Measurements from ENCODE around the gene NAA10. TPM values are rescaled to one million over a fixed set of nuclear protein-coding genes. Genes with fewer than 3 reads are reported as not detected.

The NAA10 gene
- total and polyA plus RNA-seq, 2 experiments from 2014 or later: 83.5 to 118 TPM

DNA sequence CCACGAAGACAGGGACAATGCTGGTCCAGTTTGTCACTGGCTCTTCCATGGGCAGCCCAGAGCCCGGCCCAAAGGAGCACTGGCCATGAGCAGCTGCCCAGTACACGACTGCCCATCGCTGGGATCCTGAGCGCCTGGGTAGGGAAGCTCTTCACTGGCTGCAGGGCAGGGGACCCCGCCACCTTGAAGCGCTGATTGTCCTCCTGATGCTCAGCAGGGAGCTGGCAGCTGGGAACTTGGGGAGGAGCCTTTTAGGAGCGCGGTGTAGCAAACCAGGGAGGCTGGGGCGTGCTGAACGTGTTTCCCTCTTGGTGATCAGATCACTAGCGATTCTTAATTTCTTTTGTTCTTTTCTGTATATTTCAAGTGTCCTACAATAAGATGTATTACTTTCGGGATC, 50.7 kb downstream of the NAA10 start:
- Histone ChIP-seq H3K4me2 (no peak overlapping the region), H3K27me3 (peaks cover 29% of the 10 kb centered on the region)

DNA sequence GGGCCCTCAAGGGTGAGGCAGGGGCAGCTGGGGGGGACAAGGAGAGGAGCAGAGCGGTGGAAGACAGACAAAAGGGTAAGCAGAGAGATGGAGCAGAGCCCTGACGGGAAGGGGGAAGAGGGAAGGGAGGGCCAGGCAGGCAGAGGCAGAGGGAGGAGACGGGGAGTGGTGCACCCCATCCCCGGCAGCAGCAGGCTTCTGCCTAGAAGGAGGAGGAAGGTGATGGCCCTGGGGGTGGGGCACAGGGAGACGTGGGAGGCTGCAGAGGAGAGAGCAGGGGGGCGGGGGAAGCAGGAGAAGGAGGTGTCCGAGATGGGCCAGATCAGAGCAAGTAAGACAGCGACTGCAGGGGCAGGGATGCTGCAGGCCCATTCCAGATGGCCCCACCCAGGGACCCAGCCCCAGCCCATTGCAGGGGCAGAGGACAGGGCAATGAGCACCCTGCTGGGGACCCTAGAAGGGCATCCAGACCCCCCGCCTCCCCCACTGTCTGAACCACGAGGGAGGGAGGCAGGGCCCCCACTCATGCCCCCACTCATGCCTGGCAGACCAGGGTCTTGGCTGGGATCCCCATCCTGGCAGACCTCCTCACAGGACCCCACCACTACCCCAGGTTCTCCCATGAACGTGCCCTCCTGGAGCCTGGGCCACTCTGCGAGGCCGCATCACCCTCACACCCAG, 51.5 kb downstream of the NAA10 start:
- Histone ChIP-seq H3K9me2 (replicated peaks; ENCODE audit: insufficient read depth) (no peaks in the 10 kb centered on the region), H2AFZ (no peak overlapping the region), H4K20me1 (ENCODE audit: insufficient read depth, poor library complexity, severe bottlenecking) (no peaks in the 10 kb centered on the region), H3K4me2 (no peak overlapping the region), H3K27ac (no peak overlapping the region), H3K36me3 (replicated peaks; ENCODE audit: insufficient read depth, low read depth) (no peaks in the 10 kb centered on the region), H3K9me3 (ENCODE audit: low read depth) (no peaks in the 10 kb centered on the region), H3K4me3 (no peak overlapping the region), H3K4me1 (ENCODE audit: insufficient read depth) (no peaks in the 10 kb centered on the region), H3K27me3 (peaks cover 29% of the 10 kb centered on the region), H3K79me2 (no peaks in the 10 kb centered on the region)
- TF ChIP-seq EZH2 (IDR thresholded peaks at IDR 0.05; ENCODE audit: borderline replicate concordance): no peak
- TF ChIP-seq, protein P1, sequence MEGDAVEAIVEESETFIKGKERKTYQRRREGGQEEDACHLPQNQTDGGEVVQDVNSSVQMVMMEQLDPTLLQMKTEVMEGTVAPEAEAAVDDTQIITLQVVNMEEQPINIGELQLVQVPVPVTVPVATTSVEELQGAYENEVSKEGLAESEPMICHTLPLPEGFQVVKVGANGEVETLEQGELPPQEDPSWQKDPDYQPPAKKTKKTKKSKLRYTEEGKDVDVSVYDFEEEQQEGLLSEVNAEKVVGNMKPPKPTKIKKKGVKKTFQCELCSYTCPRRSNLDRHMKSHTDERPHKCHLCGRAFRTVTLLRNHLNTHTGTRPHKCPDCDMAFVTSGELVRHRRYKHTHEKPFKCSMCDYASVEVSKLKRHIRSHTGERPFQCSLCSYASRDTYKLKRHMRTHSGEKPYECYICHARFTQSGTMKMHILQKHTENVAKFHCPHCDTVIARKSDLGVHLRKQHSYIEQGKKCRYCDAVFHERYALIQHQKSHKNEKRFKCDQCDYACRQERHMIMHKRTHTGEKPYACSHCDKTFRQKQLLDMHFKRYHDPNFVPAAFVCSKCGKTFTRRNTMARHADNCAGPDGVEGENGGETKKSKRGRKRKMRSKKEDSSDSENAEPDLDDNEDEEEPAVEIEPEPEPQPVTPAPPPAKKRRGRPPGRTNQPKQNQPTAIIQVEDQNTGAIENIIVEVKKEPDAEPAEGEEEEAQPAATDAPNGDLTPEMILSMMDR (IDR thresholded peaks at IDR 0.05; ENCODE audit: poor library complexity): no peak
- no peak for TF ChIP-seq EZH2phosphoT487 (IDR thresholded peaks at IDR 0.05; ENCODE audit: low read depth, severe bottlenecking, unreplicated experiment)
- WGBS (ENCODE audit: low lambda C conversion rate, missing lambda C conversion rate): 71% methylated on average over 7 of the region's 13 CpGs
- DNase-seq (ENCODE audit: low spot score): no peak

More for the DNA sequence above, 50.7 kb downstream of the NAA10 start:
- H3K79me2 ChIP-seq: no peaks in the 10 kb centered on the region
- WGBS (ENCODE audit: low lambda C conversion rate, missing lambda C conversion rate): 64% methylated on average over 13 of the region's 13 CpGs
- H3K9me3 ChIP-seq (ENCODE audit: low read depth): no peaks in the 10 kb centered on the region
- no peaks in the 10 kb centered on the region for H4K20me1 ChIP-seq (ENCODE audit: insufficient read depth, poor library complexity, severe bottlenecking)
- no peak overlapping the region for H2AFZ ChIP-seq
- TF ChIP-seq EZH2phosphoT487 (IDR thresholded peaks at IDR 0.05; ENCODE audit: low read depth, severe bottlenecking, unreplicated experiment): no peak
- TF ChIP-seq, protein P1 (IDR thresholded peaks at IDR 0.05; ENCODE audit: poor library complexity): no peak
- no peak for TF ChIP-seq EZH2 (IDR thresholded peaks at IDR 0.05; ENCODE audit: borderline replicate concordance)
- H3K36me3 ChIP-seq (replicated peaks; ENCODE audit: insufficient read depth, low read depth): no peaks in the 10 kb centered on the region
- H3K9me2 ChIP-seq (replicated peaks; ENCODE audit: insufficient read depth): no peaks in the 10 kb centered on the region
- no peaks in the 10 kb centered on the region for H3K4me1 ChIP-seq (ENCODE audit: insufficient read depth)
- no peak overlapping the region for H3K27ac ChIP-seq
- DNase-seq (ENCODE audit: low spot score): no peak
- no peak overlapping the region for H3K4me3 ChIP-seq

DNA sequence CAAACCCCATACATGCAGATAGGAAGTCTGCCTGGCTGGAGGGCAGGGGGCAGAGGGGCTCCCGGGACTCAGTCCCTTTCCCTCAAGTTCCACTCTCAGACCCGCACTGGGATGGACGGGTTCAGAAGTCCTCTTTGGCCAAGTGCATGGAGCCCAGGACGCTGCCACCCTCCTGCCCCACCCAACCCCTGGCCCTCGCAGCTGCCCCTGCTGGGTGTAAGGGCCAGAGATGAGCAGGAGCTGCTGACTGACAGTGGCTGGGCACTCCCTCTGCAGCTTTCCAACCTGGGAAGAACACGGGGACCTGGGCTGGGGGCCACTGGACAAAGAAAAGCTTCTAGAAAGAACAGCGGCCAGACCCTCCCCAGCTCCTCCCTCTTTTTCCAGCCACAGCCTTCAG, 52.3 kb downstream of the NAA10 start:
- Histone ChIP-seq H3K4me2 (no peak overlapping the region), H3K79me2 (no peaks in the 10 kb centered on the region), H3K4me3 (no peak overlapping the region), H3K36me3 (replicated peaks; ENCODE audit: insufficient read depth, low read depth) (no peaks in the 10 kb centered on the region), H3K27ac (no peak overlapping the region), H3K4me1 (ENCODE audit: insufficient read depth) (no peaks in the 10 kb centered on the region), H3K9me2 (replicated peaks; ENCODE audit: insufficient read depth) (no peaks in the 10 kb centered on the region), H3K9me3 (ENCODE audit: low read depth) (no peaks in the 10 kb centered on the region), H4K20me1 (ENCODE audit: insufficient read depth, poor library complexity, severe bottlenecking) (no peaks in the 10 kb centered on the region), H3K27me3 (peaks cover 25% of the 10 kb centered on the region), H2AFZ (no peak overlapping the region)
- WGBS (ENCODE audit: low lambda C conversion rate, missing lambda C conversion rate): 80% methylated on average over 7 of the region's 7 CpGs
- DNase-seq (ENCODE audit: low spot score): no peak
- no peak for TF ChIP-seq EZH2phosphoT487 (IDR thresholded peaks at IDR 0.05; ENCODE audit: low read depth, severe bottlenecking, unreplicated experiment)
- TF ChIP-seq EZH2 (IDR thresholded peaks at IDR 0.05; ENCODE audit: borderline replicate concordance): no peak
- TF ChIP-seq, protein P1 (IDR thresholded peaks at IDR 0.05; ENCODE audit: poor library complexity): no peak

All from hepatocyte (in vitro differentiated cells).